KMS-11 (cell line): ENCODE measurements around the gene TEKT5.

Experiments used
- H2AFZ ChIP-seq: fragments of 200-600 bp; sonication (generic); 2 replicates; pipeline ENCODE4 v1.6.1; 2016; ENCODE audit warnings: antibody characterized with exemption, mixed run types, low read depth
- H3K27ac ChIP-seq: fragments of 200-600 bp; sonication (generic); 2 replicates; pipeline ENCODE4 v1.6.1; 2016; ENCODE audit warnings: mild to moderate bottlenecking, mixed run types
- H3K27me3 ChIP-seq: fragments of 200-600 bp; sonication (generic); 2 replicates; pipeline ENCODE4 v1.6.1; 2017; ENCODE audit warnings: mild to moderate bottlenecking, low read depth, mixed run types, moderate library complexity; ENCODE audit not compliant: insufficient read depth
- H3K36me3 ChIP-seq: fragments of 200-600 bp; sonication (generic); 2 replicates; pipeline ENCODE4 v1.6.1; 2017; ENCODE audit warnings: mild to moderate bottlenecking, mixed run types; ENCODE audit not compliant: insufficient read depth
- H3K4me1 ChIP-seq: fragments of 200-600 bp; sonication (generic); 2 replicates; pipeline ENCODE4 v1.6.1; 2016; ENCODE audit warnings: mild to moderate bottlenecking, low read depth, mixed run types; ENCODE audit not compliant: poor library complexity, severe bottlenecking
- H3K4me2 ChIP-seq: fragments of 200-600 bp; sonication (generic); 2 replicates; pipeline ENCODE4 v1.7.0; 2016; ENCODE audit warnings: mild to moderate bottlenecking, mixed run types
- H3K4me3 ChIP-seq: fragments of 200-600 bp; sonication (generic); IDR thresholded peaks from 2 replicates; pipeline ENCODE4 v1.6.1; 2017; ENCODE audit warnings: low read depth, low read length, mixed read lengths; ENCODE audit not compliant: insufficient read depth
- H3K79me2 ChIP-seq: fragments of 200-600 bp; sonication (generic); 2 replicates; pipeline ENCODE4 v1.6.1; 2016; ENCODE audit warnings: low read depth, mixed run types; ENCODE audit not compliant: insufficient read depth
- H3K9ac ChIP-seq: fragments of 200-600 bp; sonication (generic); 2 replicates; pipeline ENCODE4 v1.6.1; 2016; ENCODE audit warnings: mild to moderate bottlenecking, mixed run types
- H4K20me1 ChIP-seq: fragments of 200-600 bp; sonication (generic); 2 replicates; pipeline ENCODE4 v1.6.1; 2016; ENCODE audit warnings: mild to moderate bottlenecking, mixed run types; ENCODE audit not compliant: insufficient read depth
- TF ChIP-seq, protein P1 (sequence below): fragments of 200-600 bp; sonication (generic); conservative IDR thresholded peaks from 2 replicates; pipeline ENCODE4 v1.6.1; 2017; ENCODE audit warnings: low read depth, mild to moderate bottlenecking, antibody characterized with exemption, low read length, moderate library complexity, mixed read lengths

TEKT5 gene

DNA sequence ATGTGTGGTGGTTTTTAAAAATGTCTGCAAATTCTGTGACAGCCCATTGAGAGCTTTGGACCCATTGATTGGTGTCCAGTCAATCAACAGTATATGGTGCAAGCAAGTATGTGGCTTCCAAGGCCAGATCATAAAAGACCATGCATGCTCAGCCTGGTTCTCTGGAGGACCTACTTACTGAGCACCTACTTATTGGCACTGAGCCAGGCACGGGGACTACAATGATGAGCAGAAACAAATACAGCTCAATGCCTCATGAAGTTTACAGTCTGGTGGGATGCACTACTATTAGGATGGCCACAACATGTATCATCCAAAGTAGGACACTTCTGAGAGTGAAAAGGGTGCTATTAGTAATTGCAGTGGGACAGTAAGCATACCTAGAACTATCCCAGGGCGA lies 107.1 kb downstream of the TEKT5 start:
- Histone ChIP-seq H3K79me2 (no peaks in the 10 kb centered on the region), H3K4me2 (no peak overlapping the region), H3K4me1 (no peaks in the 10 kb centered on the region), H2AFZ (no peak overlapping the region), H3K27me3 (peaks cover 4% of the 10 kb centered on the region; the same call in 1 of the 2 replicates), H3K27ac (no peak overlapping the region), H4K20me1 (no peaks in the 10 kb centered on the region), H3K4me3 (no peak overlapping the region), H3K9ac (no peak overlapping the region), H3K36me3 (no peaks in the 10 kb centered on the region)
- TF ChIP-seq, protein P1, sequence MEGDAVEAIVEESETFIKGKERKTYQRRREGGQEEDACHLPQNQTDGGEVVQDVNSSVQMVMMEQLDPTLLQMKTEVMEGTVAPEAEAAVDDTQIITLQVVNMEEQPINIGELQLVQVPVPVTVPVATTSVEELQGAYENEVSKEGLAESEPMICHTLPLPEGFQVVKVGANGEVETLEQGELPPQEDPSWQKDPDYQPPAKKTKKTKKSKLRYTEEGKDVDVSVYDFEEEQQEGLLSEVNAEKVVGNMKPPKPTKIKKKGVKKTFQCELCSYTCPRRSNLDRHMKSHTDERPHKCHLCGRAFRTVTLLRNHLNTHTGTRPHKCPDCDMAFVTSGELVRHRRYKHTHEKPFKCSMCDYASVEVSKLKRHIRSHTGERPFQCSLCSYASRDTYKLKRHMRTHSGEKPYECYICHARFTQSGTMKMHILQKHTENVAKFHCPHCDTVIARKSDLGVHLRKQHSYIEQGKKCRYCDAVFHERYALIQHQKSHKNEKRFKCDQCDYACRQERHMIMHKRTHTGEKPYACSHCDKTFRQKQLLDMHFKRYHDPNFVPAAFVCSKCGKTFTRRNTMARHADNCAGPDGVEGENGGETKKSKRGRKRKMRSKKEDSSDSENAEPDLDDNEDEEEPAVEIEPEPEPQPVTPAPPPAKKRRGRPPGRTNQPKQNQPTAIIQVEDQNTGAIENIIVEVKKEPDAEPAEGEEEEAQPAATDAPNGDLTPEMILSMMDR = no peak

DNA sequence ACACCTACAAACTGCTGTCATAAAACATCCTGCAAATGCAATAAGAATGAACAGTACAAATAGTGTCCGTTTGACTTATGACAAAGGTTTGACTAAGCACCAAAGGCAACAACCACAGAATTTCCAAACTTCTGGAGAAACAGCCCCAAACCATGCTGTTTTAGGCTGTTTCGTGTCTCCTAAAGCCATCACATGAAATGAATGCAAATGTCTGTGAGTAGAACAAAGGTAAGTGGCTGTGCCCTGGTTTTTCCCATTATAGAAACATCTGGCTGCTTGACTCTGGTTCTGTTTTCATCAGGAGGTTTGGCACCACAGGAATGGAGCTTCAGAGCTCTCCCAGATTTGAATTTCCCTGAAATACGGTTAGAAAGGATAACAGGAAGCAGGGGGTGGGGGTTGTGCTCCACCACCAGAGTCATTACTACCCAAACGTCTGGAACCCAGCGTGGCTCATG lies 109.7 kb downstream of the TEKT5 start:
- Histone ChIP-seq H2AFZ (no peak overlapping the region), H3K4me2 (no peak overlapping the region), H3K27me3 (peaks cover 4% of the 10 kb centered on the region; the same call in 1 of the 2 replicates), H3K79me2 (no peaks in the 10 kb centered on the region), H4K20me1 (no peaks in the 10 kb centered on the region), H3K27ac (no peak overlapping the region), H3K36me3 (no peaks in the 10 kb centered on the region), H3K4me1 (no peaks in the 10 kb centered on the region), H3K4me3 (no peak overlapping the region), H3K9ac (no peak overlapping the region)
- TF ChIP-seq, protein P1 = no peak

DNA sequence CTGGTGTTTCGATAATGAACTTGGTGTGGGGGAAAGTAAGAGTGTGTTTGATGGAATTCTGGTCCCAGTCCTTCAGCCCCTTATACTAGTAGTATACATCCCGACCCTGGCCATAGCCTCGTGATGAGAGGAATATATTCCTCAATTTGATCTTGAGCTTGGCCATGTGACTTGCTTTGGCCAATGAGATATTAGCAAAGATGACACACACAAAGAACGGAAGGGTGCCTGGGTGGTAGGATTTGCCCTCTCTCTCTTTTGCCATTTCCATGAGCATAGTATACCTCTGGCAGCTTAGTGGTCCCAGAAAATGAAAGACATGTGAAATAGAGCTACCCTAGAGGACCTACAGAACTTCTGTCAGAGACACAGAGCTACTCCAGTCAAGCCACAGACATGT lies 111.5 kb downstream of the TEKT5 start:
- Histone ChIP-seq H3K27me3 (peaks cover 4% of the 10 kb centered on the region; the same call in 1 of the 2 replicates), H3K9ac (no peak overlapping the region), H4K20me1 (no peaks in the 10 kb centered on the region), H3K36me3 (no peaks in the 10 kb centered on the region), H3K27ac (no peak overlapping the region), H3K4me1 (peaks cover 15% of the 10 kb centered on the region), H3K79me2 (no peaks in the 10 kb centered on the region; the same call in 1 of the 2 replicates), H3K4me3 (no peak overlapping the region), H2AFZ (no peak overlapping the region), H3K4me2 (no peak overlapping the region)
- TF ChIP-seq, protein P1 = no peak

DNA sequence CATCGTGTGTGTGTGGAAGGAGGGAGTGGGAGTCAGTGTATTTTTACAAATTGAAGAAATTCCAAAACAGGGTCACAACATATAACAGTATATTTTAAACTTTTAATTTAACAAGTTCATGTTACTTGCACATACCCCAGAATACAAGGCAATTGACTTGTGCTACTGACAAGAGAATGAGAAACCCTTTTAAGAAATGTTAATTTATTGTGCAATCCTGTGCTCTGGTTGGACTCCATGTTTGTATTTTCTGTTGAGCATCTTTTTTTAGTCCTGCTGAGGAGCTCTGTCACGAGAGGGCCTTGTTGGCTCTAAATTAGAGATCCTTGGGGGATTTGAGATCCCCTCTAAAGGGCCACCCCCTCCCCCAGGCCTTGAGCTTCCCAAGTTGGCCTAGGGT lies 113.2 kb downstream of the TEKT5 start:
- Histone ChIP-seq H3K9ac (no peak overlapping the region), H3K4me3 (no peak overlapping the region)

More for the DNA sequence above, 113.2 kb downstream of the TEKT5 start:
- no peaks in the 10 kb centered on the region; the same call in 1 of the 2 replicates for H3K79me2 ChIP-seq
- H3K4me1 ChIP-seq = peaks cover 32% of the 10 kb centered on the region
- H4K20me1 ChIP-seq = peaks cover 3% of the 10 kb centered on the region; the same call in 1 of the 2 replicates
- H3K4me2 ChIP-seq = no peak overlapping the region
- peaks cover 4% of the 10 kb centered on the region; the same call in 1 of the 2 replicates for H3K27me3 ChIP-seq
- H2AFZ ChIP-seq = no peak overlapping the region
- no peaks in the 10 kb centered on the region for H3K36me3 ChIP-seq
- TF ChIP-seq, protein P1 = no peak
- no peak overlapping the region for H3K27ac ChIP-seq
